GM21515 (cell line): ENCODE measurements around the gene LDLRAP1.

ENCODE experiments used
- ATAC-seq: cut with Tn5 transposase; IDR thresholded peaks from one replicate; pipeline ENCODE4 v1.9.1; 2021; ENCODE audit not compliant: unreplicated experiment

The LDLRAP1 gene

DNA sequence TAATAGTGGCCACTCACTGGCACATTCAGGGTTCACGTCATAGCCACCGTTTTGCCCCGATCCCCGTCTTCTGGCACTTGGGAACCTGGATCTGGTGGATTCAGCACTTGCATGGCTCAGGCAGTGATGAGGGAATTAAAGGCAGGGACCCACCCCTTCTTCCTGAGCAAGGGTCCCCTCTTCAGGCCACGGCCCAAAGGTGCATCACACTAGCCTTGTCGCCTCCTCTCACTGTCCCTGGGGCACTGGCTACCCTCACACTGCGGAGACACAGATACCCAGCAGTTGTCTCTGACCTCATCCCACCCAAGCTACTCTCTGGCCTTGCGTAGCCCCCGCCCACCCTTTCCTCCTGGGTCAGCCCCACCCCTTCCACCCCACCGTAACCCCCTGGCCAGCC lies 19.9 kb upstream of the LDLRAP1 start:
- ATAC-seq: no peak

DNA sequence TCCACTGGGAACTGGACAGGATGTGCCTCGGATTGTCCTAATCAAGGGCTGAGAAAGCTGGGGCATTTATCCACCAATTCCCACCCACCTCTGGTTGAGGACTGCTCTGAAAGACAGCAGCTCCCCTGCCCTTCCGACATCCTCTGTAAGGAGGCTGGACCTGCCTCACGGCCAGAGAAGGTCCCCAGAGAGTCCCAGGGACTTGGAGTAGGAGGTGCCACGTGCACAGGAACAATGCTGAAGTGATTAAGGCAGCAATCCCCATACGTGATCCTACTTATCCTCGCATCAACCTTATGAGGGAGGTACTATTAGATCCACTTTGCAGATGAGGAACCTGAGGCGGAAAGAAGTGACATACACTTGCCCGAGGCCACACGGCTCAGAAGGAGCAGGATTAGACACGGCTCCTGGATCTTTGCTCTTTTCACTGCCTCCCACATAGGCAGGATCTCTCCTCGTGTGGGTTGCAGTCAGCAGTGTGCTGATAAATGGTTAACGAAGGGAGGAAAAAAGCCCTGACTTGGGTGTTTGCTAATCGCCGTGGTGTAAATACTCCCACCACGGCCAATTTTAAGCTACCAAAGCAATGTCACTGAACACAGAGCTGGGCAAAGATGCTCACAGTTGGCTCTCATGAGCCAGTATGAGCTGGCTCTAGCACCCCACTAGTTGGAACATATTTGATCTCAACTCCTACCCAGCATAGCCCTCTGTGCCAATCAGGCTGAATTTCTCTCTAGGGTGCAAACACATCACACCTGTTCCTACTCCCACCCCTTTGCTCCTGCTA lies 18.6 kb upstream of the LDLRAP1 start:
- ATAC-seq: no peak

DNA sequence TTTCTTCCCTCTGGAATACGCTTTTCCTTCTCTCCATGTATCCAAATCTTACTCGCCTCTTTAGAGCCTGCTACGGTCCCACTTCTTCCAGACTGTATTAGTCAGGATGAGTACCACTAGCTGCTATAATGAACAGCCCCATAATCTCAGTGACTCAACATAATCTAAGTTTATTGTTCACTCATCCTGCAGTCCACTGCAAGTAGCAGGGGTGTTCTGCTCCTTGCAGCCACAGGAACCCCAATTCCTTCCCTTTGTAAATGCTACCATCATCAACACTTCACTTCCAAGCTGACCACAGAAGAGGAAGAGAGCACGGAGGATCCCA lies 18.1 kb upstream of the LDLRAP1 start:
- ATAC-seq: no peak

DNA sequence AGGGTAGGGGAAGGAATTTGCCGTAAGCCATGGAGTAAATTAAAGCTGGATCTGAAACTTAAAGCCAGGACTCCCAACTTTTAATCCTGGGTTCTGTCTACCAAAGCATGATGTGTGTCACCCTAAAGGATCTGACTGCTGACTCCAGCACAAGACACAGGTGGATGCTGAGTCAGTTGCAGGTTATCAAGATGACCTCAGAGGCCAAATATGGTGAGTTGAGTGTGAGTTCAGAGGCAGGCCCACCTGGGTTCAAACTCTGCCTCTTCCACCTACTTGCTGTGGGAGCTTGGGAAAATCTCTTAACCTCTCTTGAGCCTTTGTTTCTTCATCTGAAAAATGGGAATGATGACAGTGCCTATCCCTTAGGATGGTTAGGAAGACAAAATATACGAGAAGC lies 16.7 kb upstream of the LDLRAP1 start:
- no peak for ATAC-seq

DNA sequence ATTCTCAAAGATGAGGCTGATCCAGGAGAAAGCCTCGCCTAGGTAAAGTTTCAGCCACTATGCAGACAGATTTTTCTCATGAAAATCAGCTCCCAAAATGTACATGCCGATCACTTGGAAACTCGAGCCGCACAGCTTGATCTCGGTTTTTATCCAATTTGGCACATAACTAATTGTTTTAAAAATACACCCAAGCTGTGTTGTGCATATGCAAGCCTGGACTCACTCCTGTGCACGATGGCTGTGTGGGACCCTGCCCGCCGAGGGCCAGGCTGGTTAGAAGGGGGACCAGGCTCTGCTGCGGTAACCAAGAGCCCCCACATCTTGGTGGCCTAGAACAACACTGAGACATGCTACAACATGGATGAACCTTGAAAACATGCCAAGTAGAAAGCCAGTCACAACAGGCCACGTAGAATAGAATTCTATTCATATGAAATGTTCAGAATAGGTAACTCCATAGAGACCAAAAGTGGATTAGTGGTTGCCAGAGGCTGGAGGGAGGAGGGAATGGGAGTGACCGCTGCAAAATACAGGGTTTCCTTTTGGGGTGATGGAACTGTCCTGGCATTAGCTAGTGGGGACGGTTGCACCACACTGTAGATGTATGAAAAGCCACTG lies 16.1 kb upstream of the LDLRAP1 start:
- ATAC-seq: no peak

DNA sequence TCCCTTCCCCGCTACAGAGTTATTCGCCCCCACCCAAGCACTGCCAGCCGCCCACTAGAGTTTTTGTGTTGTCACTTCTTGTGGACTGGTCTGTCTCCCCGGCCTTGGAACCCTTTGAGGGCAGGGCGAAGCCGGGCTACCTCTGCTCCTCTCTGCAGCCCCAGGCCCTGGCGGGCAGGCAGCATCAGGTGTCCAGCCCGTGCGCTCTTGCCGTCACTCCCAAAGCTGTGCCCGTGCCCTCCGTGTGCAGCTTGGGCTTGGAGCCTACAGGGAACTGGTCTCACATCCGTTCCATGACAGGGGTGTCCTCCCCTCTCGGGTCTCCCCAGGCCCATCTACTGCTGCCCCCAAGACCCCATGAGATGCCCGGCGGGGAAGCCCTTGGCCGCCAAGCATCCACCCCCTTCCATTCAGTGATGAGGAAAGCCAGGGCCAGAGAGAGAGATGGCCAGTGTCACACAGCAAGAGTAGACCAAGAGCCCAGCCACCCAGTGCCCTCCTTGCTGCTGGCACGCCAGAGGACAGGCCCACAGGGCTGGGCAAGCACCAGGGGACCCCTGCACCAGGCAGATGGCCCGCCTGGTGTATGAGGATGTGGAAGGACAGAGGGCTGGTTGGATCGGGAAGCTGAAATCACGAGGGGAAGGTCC lies 15.3 kb upstream of the LDLRAP1 start:
- ATAC-seq: no peak

- no peak for ATAC-seq
Measured at GRCh38 chr1:25528881-25529517, 14.4 kb upstream of the LDLRAP1 start.

GRCh38 chr1:25529518-25530185 lies 13.8 kb upstream of the LDLRAP1 start:
- no peak for ATAC-seq

DNA sequence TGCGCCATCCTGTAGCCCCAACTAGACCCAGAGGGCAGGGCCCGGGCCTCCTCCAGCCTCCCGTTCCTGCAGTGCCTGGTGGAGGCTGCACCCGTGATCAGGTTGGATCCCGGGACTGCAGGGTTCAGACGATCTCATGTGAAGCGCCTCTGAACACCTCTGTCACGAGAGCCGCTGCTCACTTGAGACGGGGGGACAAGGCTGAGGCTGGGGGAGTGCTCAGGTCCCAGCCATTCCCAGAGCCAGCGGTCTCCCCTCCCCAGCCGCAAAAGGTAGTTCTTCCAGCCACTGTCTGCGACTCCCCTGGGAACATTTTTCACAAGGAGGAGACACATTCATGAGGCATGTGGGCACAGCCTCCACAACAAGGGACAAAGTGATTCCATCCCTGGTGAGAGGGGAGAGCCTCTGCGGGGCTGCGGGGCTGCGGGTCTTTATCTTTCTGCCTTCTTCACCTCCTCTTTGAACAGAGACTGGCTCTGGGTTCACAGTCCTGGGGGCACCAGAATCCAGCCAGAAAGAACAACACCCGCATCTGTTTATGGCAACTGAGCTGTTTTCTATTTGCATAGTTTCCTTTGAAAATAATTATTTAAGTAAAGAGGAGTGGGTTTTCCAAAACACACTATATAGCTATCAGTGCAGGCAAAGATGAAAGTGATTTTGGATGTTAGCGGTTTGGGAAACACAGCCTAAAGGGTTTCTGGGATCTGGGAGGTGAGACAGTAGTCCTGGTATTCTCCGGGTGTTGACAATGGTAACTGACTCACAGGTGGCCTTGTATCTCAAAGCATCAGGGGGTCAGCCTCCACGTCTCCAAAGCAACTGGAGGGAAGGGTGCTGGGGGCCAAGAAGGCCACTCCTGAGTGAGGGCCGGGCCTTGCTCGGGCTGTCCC lies 13.0 kb upstream of the LDLRAP1 start:
- ATAC-seq: no peak

DNA sequence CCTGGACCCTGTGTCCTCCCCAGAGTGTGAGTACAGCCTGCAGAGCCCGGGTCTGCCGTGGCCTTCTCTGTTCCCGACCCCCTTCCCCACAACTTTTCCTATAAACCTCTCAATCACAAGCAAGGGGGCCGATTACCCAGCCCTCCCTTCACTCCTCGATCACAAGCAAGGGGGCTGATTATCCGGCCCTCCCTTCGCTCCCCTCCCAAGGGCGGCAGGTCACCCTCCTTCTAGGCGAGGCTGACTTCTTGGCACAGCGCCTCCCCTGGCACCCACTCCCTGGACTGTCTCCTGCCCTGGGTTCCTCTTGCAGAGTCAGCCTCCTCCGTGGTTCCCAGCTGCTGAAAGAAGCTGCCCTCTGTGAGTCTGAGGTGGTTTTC lies 12.3 kb upstream of the LDLRAP1 start:
- no peak for ATAC-seq

DNA sequence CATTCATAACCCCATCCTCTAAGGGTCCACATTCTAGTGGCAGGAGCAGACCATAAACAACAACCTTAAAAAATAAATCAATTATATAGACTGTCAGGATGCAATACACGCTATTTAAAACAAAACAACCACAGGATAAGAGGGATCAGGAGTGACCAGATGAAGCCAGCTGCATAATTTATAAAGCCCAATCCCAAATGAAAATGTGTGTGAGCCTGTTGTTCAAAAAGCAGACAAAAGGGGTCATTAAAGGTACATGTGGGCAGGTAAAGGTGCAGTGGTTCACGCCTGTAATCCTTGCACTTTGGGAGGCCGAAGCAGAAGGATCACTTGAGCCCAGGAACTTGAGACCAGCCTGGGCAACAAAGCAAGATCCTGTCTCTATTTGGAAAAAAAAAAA lies 10.4 kb upstream of the LDLRAP1 start:
- no peak for ATAC-seq

DNA sequence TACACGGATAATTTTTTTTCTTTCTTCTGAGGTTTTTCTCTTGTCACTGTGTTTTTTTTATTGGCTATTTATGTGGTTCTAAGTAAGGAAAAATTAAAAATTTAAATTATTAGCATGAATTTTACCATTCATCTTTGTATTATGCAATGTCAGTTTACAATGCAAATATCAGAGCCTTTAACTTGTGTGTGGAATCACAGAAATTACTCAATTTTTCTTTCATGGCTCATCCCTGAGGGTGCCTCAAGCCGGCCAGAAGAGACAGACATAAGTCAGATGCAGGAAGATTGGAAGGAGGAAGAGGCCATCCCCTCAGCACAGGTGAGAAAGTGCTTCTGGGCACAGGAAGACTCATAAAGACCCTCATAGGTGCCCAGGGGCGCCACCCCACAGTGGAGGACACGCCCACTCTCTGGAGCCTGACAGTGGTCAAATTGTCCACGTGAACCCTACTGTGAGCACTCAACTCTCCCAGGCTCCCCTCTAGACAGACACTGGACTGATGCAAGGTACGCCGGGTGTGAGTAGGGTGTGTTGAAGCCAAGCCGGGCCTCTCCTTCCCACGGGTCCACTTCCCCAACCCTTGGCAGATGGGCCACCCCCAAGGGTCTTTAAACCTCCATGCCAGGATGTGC lies 9.5 kb upstream of the LDLRAP1 start:
- ATAC-seq: no peak

- ATAC-seq: no peak
Measured at GRCh38 chr1:25534410-25534788, 9.0 kb upstream of the LDLRAP1 start.

- no peak for ATAC-seq
Measured at GRCh38 chr1:25536124-25536523, 7.3 kb upstream of the LDLRAP1 start.

GRCh38 chr1:25537153-25537831 lies 6.1 kb upstream of the LDLRAP1 start:
- no peak for ATAC-seq

DNA sequence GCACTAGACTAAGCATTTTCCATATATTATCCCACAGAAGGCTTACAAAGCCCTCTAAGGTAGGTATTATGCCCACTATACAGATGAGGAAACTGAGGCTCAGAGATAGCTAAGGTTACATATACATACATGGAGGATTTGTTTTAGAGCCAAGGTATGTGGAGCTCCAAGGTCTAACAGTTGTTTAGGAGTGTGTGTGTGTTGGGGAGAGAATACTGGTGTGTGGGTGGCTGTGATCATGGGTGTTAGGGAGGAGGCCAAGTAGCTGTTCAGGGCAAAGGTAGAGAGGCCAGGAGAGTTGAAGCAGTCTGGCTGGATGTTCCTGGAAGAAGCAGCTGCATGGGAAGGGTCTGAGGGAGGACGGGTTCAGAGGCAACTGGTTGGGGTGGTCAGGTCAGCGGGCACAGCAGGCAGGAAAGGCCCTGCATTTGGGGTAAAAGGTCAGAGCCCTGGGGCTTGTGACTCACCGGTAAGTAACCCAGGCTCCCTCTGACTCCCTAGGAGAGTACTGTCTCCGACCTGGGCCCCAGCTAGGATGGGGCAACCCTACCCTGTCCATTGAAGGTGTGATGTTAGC lies 5.1 kb upstream of the LDLRAP1 start:
- ATAC-seq: no peak

DNA sequence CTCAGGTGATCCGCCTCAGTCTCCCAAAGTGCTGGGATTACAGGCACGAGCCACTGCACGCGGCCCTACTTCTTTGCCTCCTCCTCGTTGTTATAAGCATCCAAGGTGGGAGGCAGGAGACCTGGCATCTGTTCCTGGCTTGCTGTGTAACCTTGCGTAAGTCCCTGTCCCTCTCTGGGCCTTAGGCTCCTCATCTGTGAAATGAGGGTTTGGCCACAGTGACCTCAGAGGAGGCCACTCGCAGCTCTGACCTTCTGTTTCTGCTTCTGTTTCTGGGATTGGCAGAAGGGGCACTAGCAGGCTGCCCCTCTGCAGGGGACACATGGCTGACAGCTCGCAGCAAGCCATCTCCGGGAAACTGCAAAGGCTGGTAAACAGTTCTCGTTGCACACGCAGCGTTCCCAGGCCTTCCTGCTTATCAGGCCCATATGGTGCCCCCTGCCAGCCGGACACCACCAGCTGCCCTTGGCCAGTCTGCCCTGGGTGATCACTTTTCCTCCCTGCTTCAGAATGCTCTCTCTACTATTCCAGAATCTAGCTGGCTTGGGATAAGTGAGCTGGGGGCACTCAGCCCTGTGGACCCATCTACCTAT lies 2.6 kb upstream of the LDLRAP1 start:
- ATAC-seq: no peak

DNA sequence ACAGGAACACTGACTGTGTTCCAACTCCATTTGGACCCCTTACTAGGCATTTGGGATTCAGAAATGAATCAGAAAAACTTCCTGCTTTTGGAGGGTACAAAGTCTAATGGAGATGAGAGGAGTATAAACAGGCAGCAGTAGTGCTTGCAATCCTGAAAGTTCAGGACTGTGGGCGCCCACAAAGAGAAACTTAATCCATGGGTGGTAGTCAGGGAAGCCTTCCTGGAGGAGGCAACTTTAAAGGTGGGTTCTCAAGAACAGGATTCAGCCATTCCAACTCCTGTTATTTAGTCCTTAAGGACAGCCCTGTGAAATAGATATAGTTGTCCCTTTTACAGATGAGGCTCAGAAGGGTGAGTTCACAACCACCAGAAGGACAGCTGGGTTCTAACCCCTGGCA lies 2.0 kb upstream of the LDLRAP1 start:
- ATAC-seq: no peak
